Neural progenitor cell (in vitro differentiated cells): Measurements from ENCODE around the gene NTM.

Experiments
- CTCF ChIP-seq: fragments of 200-600 bp; sonication (generic); IDR thresholded peaks from 2 replicates; pipeline ENCODE4 v1.5.1; 2017; ENCODE audit warnings: antibody characterized with exemption, mild to moderate bottlenecking
- EZH2 ChIP-seq: fragments of 200-600 bp; sonication (generic); IDR thresholded peaks from 2 replicates; pipeline ENCODE4 v1.6.1; 2017; ENCODE audit warnings: antibody characterized with exemption, mild to moderate bottlenecking, moderate library complexity
- EZH2phosphoT487 ChIP-seq: fragments of 200-600 bp; sonication (generic); IDR thresholded peaks from 2 replicates; pipeline ENCODE4 v1.6.1; 2017; ENCODE audit warnings: antibody characterized with exemption

GRCh38 chr11:131354251-131354701 lies 16.1 kb upstream of the NTM start:
- TF ChIP-seq EZH2phosphoT487 (no peak), CTCF (no peak), EZH2 (no peak)
